GM12801 (cell line): Measurements from ENCODE around the gene SORCS2.

Experiments
- TF ChIP-seq, protein P1 (sequence below): IDR thresholded peaks from one replicate; pipeline ENCODE4 v1.5.1; 2011; ENCODE audit warnings: control low read depth; ENCODE audit not compliant: insufficient read length; ENCODE audit errors: extremely low read depth

The SORCS2 gene

DNA sequence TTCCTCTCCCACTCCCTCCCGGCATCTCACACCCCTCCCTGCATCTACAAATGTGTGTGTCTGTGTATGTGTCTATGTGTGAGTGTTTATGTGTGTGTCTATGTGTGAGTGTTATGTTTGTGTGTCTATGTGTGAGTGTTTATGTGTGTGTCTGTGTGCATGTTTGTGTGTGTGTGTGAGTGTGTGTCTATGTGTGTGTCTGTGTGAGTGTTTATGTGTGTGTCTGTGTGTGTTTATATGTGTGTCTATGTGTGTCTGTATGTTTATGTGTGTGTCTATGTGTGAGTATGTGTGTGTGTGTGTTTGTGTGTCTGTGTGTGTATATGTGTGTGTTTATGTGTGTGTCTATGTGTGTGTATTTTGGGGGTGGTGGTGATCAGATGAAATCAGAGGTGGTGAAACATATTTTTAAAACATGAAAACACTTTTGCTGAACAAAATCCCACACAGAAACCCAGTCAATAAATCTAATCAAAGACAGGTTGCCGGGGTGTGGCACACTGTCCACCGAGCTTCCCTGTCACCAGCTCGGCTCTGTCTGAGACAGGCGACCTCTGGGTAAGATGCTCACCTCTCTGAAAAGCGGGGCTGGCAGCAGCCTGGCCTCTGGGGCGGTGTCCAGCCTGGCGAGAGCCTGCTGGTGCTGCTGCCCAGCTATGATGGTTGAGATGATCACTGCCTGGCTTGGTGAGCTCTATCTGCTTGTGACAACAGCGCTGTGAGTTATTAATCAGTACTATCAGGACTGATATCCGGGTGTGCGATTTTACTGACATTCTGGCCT is 429.1 kb downstream of the SORCS2 start:
- TF ChIP-seq, protein P1, sequence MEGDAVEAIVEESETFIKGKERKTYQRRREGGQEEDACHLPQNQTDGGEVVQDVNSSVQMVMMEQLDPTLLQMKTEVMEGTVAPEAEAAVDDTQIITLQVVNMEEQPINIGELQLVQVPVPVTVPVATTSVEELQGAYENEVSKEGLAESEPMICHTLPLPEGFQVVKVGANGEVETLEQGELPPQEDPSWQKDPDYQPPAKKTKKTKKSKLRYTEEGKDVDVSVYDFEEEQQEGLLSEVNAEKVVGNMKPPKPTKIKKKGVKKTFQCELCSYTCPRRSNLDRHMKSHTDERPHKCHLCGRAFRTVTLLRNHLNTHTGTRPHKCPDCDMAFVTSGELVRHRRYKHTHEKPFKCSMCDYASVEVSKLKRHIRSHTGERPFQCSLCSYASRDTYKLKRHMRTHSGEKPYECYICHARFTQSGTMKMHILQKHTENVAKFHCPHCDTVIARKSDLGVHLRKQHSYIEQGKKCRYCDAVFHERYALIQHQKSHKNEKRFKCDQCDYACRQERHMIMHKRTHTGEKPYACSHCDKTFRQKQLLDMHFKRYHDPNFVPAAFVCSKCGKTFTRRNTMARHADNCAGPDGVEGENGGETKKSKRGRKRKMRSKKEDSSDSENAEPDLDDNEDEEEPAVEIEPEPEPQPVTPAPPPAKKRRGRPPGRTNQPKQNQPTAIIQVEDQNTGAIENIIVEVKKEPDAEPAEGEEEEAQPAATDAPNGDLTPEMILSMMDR = no peak

DNA sequence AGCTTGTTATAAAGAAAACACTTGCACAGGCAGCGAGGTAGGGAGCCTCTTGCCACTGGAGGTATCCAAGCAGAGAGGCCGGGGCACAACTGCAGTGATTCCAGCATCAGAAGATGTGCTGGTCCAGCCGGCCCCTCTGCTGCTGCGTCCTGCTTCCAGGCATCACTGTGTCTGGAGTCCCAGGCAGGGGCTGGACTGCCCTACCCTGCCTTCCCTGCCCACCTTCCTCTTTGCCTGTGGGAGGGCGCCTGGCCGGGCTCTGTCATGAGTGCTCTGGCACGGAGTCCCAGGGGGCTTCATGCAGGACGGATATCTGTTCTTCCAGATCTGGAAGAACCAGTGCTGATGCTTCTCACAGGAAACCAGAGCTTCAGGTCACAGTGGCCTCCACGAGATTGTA is 430.0 kb downstream of the SORCS2 start:
- TF ChIP-seq, protein P1 = no peak

DNA sequence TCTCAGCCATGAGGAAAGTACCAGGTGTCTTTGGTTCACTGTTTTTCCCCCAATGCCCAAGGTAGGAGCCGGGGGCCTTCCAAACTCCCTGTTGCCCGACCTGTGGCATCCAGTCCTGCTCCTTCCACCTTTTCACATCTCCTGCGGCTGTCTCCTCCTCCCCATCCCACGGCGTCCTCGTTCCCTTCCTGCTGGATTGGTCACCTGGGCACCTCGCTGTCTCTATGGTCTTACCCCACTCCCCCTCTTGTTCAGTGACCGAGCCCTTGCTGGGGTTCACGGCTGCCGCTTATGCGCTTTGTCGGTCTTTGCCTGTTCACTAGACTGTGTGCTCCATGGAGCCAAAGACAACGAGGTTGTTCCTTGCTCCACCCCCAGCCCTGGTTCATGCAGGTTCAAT is 431.1 kb downstream of the SORCS2 start:
- TF ChIP-seq, protein P1 = no peak

DNA sequence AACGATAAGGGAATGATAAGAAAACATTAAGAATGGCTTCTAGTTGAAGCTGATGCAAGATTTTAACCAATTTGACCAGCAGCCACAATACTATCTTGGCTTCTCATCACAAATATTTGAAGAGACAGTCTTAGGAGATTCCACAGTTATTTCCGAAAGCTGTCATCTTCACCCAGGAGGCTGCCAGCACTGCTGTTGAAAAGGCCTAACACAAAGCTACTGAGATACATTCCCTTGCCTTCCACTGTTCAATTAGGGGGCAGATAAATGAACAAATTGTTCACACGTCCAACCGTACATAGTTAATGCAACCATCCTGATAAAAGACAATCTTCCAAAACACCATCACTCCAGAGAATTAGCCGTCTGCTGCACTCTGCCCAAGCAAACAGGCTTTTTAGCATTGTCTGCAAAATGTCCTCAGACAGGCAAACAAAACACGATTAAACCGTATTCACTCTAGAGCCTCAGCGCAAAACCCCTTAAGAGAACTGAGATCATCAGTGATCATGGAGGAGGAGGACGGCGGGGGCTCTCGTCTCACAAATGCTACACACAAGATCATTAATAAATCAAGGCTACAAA is 432.1 kb downstream of the SORCS2 start:
- TF ChIP-seq, protein P1 = no peak

DNA sequence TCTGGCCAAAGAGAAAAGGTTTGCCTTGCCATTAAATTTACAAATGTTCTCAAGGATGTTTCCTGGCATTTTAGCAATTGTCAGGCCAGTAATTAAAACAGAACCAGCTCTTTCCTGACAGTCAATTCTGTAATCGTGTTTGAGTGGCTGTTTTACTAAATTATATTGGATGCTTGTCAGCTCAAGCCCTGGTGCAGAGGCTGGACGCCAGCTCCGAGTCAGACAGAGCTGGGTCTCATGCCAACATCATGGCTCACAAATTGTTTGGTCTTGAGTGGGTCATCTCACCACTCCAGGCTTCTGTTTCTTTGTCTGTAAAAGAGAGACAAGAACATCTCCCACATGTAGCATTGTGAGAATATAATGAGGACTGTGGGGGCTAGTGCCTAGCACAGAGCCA is 432.7 kb downstream of the SORCS2 start:
- TF ChIP-seq, protein P1 = no peak

DNA sequence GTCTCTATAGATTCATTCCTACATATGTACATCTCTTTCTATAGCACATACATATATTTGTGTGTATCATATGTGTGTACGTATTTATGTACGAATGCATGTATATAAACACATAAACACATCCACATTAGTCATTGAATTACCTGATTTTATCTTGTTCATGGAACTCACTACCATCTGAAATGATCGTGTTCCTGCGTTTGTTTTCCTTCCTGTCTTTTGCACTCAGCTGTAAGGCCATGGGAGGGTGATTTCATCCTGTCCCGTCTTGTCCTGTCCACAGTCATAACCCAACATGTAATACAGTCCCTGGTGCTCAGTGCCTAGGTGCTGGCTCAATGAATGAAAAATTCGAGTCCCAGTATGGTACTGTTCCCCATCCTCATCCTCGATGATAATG is 434.2 kb downstream of the SORCS2 start:
- TF ChIP-seq, protein P1 = no peak

DNA sequence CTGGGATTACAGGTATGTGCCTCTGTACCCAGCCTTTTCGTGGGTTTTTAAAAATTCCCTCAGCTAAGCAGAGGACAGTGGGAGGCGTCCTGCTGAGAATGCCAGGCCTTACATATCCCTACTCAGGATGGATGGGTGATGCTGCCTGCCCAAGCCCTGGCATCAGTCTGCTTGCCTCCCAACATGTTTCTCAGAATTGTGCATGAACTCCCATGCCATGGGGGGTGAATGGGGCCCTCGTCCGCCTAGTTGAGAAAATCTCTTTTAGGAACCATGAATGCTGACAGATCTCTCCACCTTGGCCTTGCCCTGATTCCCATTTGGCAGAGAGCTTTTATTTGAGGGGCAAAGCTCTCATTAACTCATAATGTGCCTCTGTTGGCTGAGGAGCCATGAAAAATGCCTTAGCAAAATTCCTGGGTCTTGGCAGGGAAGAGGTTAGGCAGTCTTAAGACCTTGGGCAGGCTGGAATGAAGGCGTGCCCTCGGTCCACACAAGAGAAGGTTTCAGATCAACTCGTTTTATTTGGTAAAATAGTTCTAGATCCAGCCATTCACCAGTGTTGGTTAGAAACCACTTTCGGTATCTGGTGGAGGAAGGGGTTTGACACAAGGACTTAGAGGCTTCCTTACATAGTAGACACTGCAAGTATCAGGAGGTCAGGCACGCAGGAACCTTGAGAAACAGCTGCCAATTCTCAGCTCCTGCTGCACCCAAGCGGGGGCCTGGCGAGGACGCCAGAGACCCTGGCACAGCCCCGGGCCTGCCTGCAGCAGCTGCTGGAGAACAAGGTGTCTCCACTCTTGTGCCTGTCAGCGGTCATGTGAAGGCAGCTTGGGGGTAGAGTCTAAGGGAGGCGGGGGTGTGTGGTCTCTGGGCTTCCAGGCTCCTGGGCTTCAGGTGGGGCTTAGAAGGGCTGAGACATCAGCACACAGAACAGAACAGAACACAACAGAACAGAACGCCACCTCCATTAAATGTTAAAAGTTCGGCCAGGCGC is 435.2 kb downstream of the SORCS2 start:
- TF ChIP-seq, protein P1 = no peak
